Measurements from ENCODE around the gene DKKL1. TPM values are rescaled to one million over a fixed set of nuclear protein-coding genes. Genes with fewer than 3 reads are reported as not detected.

Gene DKKL1
- total and polyA plus RNA-seq, 2 experiments from 2014 or later = 0.76 to 2.9 TPM

- Histone ChIP-seq H3K4me3 (no peak overlapping the region), H2AFZ (no peak overlapping the region), H4K20me1 (replicated peaks; ENCODE audit: insufficient read depth) (no peaks in the 10 kb centered on the region), H3K27ac (ENCODE audit: low read depth) (no peak overlapping the region), H3K36me3 (ENCODE audit: insufficient read depth) (no peaks in the 10 kb centered on the region), H3K4me2 (no peak overlapping the region), H3K27me3 (ENCODE audit: insufficient read depth) (no peaks in the 10 kb centered on the region), H3K4me1 (ENCODE audit: insufficient read depth) (no peaks in the 10 kb centered on the region), H3F3A (replicated peaks; ENCODE audit: low read depth) (0 out of 2 replicates have a peak, but pooled peaks cover 3% of the 10 kb centered on the region), H3K79me2 (replicated peaks; ENCODE audit: insufficient read depth) (no peaks in the 10 kb centered on the region), H3K9me2 (ENCODE audit: insufficient read depth) (no peaks in the 10 kb centered on the region)
- no peaks in the 10 kb centered on the region; the same call in 2 of the 3 replicates for H3K36me3 Mint-ChIP-seq (ENCODE audit: low read depth)
- H3K4me3 Mint-ChIP-seq = no peak overlapping the region
- H3K27me3 Mint-ChIP-seq (ENCODE audit: insufficient read depth, low read depth, poor library complexity) = peaks cover 8% of the 10 kb centered on the region
- H3K4me1 Mint-ChIP-seq = peaks cover 3% of the 10 kb centered on the region; the same call in 1 of the 3 replicates
- no peak overlapping the region for H3K27ac Mint-ChIP-seq
- no peak for DNase-seq (ENCODE audit: low spot score)
- TF ChIP-seq ZNF462 (CRISPR knock-in tag; IDR thresholded peaks at IDR 0.05) (no peak), REST (IDR thresholded peaks at IDR 0.05; ENCODE audit: unreplicated experiment) (no peak), JUNB (IDR thresholded peaks at IDR 0.05; ENCODE audit: unreplicated experiment) (no peak), NANOG (IDR thresholded peaks at IDR 0.05; ENCODE audit: borderline replicate concordance) (no peak), POLR2AphosphoS5 (IDR thresholded peaks at IDR 0.05; ENCODE audit: low read depth) (no peak), STAT1 (IDR thresholded peaks at IDR 0.05; ENCODE audit: unreplicated experiment) (no peak), ETS1 (IDR thresholded peaks at IDR 0.05) (no peak), EZH2 (IDR thresholded peaks at IDR 0.05; ENCODE audit: low read depth, unreplicated experiment) (no peak), ZNF331 (CRISPR knock-in tag; IDR thresholded peaks at IDR 0.05; ENCODE audit: low read depth) (no peak), ZNF114 (CRISPR knock-in tag; IDR thresholded peaks at IDR 0.05) (no peak), CREB1 (CRISPR knock-in tag; IDR thresholded peaks at IDR 0.05; ENCODE audit: low read depth) (no peak), CTCF (conservative IDR thresholded peaks at IDR 0.05; ENCODE audit: low read depth in 2 of 2) (no peak), EZH2phosphoT487 (IDR thresholded peaks at IDR 0.05; ENCODE audit: unreplicated experiment) (no peak)
- no peaks in the 10 kb centered on the region; the same call in 2 of the 3 replicates for H3K9me3 Mint-ChIP-seq
- ATAC-seq = no peak
Observed at GRCh38 chr19:49328741-49329140, 34.9 kb upstream of the DKKL1 start.

All from GM23338 (cell line).